KMS-11 (cell line): ENCODE measurements around the gene SNHG17.
"Not testable (repeated sequence)": the region's sequence is repeated elsewhere in the genome, so short reads cannot be mapped to it uniquely, and the experiment has no call there.

Experiments
- H2AFZ ChIP-seq: fragments of 200-600 bp; sonication (generic); 2 replicates; pipeline ENCODE4 v1.6.1; 2016; ENCODE audit warnings: antibody characterized with exemption, mixed run types, low read depth
- H3K27ac ChIP-seq: fragments of 200-600 bp; sonication (generic); 2 replicates; pipeline ENCODE4 v1.6.1; 2016; ENCODE audit warnings: mild to moderate bottlenecking, mixed run types
- H3K27me3 ChIP-seq: fragments of 200-600 bp; sonication (generic); 2 replicates; pipeline ENCODE4 v1.6.1; 2017; ENCODE audit warnings: mild to moderate bottlenecking, low read depth, mixed run types, moderate library complexity; ENCODE audit not compliant: insufficient read depth
- H3K36me3 ChIP-seq: fragments of 200-600 bp; sonication (generic); 2 replicates; pipeline ENCODE4 v1.6.1; 2017; ENCODE audit warnings: mild to moderate bottlenecking, mixed run types; ENCODE audit not compliant: insufficient read depth
- H3K4me1 ChIP-seq: fragments of 200-600 bp; sonication (generic); 2 replicates; pipeline ENCODE4 v1.6.1; 2016; ENCODE audit warnings: mild to moderate bottlenecking, low read depth, mixed run types; ENCODE audit not compliant: poor library complexity, severe bottlenecking
- H3K4me2 ChIP-seq: fragments of 200-600 bp; sonication (generic); 2 replicates; pipeline ENCODE4 v1.7.0; 2016; ENCODE audit warnings: mild to moderate bottlenecking, mixed run types
- H3K4me3 ChIP-seq: fragments of 200-600 bp; sonication (generic); IDR thresholded peaks from 2 replicates; pipeline ENCODE4 v1.6.1; 2017; ENCODE audit warnings: low read depth, low read length, mixed read lengths; ENCODE audit not compliant: insufficient read depth
- H3K79me2 ChIP-seq: fragments of 200-600 bp; sonication (generic); 2 replicates; pipeline ENCODE4 v1.6.1; 2016; ENCODE audit warnings: low read depth, mixed run types; ENCODE audit not compliant: insufficient read depth
- H3K9ac ChIP-seq: fragments of 200-600 bp; sonication (generic); 2 replicates; pipeline ENCODE4 v1.6.1; 2016; ENCODE audit warnings: mild to moderate bottlenecking, mixed run types
- H4K20me1 ChIP-seq: fragments of 200-600 bp; sonication (generic); 2 replicates; pipeline ENCODE4 v1.6.1; 2016; ENCODE audit warnings: mild to moderate bottlenecking, mixed run types; ENCODE audit not compliant: insufficient read depth
- CTCF ChIP-seq: fragments of 200-600 bp; sonication (generic); conservative IDR thresholded peaks from 2 replicates; pipeline ENCODE4 v1.6.1; 2017; ENCODE audit warnings: low read depth, mild to moderate bottlenecking, antibody characterized with exemption, low read length, moderate library complexity, mixed read lengths

Gene SNHG17

GRCh38 chr20:38402089-38402488 lies 33.0 kb downstream of the SNHG17 start:
- H4K20me1 ChIP-seq, result no peaks in the 10 kb centered on the region
- no peak overlapping the region for H3K27ac ChIP-seq
- H3K27me3 ChIP-seq, result no peaks in the 10 kb centered on the region
- TF ChIP-seq CTCF, result no peak
- no peak overlapping the region for H3K9ac ChIP-seq
- no peak overlapping the region for H3K4me3 ChIP-seq
- no peak overlapping the region for H3K4me2 ChIP-seq
- H3K36me3 ChIP-seq, result no peaks in the 10 kb centered on the region
- H3K4me1 ChIP-seq, result no peaks in the 10 kb centered on the region
- H2AFZ ChIP-seq, result no peak overlapping the region
- H3K79me2 ChIP-seq, result no peaks in the 10 kb centered on the region

- H3K9ac ChIP-seq, H4K20me1 ChIP-seq, H3K36me3 ChIP-seq, H3K27ac ChIP-seq, H3K79me2 ChIP-seq, H3K4me2 ChIP-seq, H3K27me3 ChIP-seq, H3K4me3 ChIP-seq, H3K4me1 ChIP-seq, H2AFZ ChIP-seq: not testable (repeated sequence)
Observed at GRCh38 chr20:38395751-38396395, 39.3 kb downstream of the SNHG17 start.

GRCh38 chr20:38395165-38395564 lies 40.0 kb downstream of the SNHG17 start:
- no peaks in the 10 kb centered on the region for H4K20me1 ChIP-seq
- no peaks in the 10 kb centered on the region for H3K27me3 ChIP-seq
- no peaks in the 10 kb centered on the region for H3K4me1 ChIP-seq
- no peaks in the 10 kb centered on the region for H3K36me3 ChIP-seq
- no peak overlapping the region for H2AFZ ChIP-seq
- H3K4me2 ChIP-seq, result no peak overlapping the region
- H3K4me3 ChIP-seq, result no peak overlapping the region
- no peaks in the 10 kb centered on the region for H3K79me2 ChIP-seq
- H3K27ac ChIP-seq, result no peak overlapping the region
- TF ChIP-seq CTCF, result no peak
- no peak overlapping the region for H3K9ac ChIP-seq

GRCh38 chr20:38393259-38393658 lies 41.9 kb downstream of the SNHG17 start:
- Histone ChIP-seq H3K9ac (no peak overlapping the region), H4K20me1 (no peaks in the 10 kb centered on the region), H3K36me3 (no peaks in the 10 kb centered on the region), H3K27ac (no peak overlapping the region), H3K4me3 (no peak overlapping the region), H3K79me2 (no peaks in the 10 kb centered on the region), H2AFZ (no peak overlapping the region), H3K27me3 (no peaks in the 10 kb centered on the region), H3K4me2 (no peak overlapping the region), H3K4me1 (no peaks in the 10 kb centered on the region)
- TF ChIP-seq CTCF, result no peak

GRCh38 chr20:38392356-38392755 lies 42.8 kb downstream of the SNHG17 start:
- H3K27me3 ChIP-seq, result no peaks in the 10 kb centered on the region
- H3K4me3 ChIP-seq, result no peak overlapping the region
- H3K4me1 ChIP-seq, result no peaks in the 10 kb centered on the region
- H3K9ac ChIP-seq, result no peak overlapping the region
- no peak overlapping the region for H3K4me2 ChIP-seq
- H2AFZ ChIP-seq, result peak overlapping the region; percentile 27; the same call in 1 of the 2 replicates
- H3K36me3 ChIP-seq, result no peaks in the 10 kb centered on the region
- no peak overlapping the region for H3K27ac ChIP-seq
- no peak for TF ChIP-seq CTCF
- no peaks in the 10 kb centered on the region for H4K20me1 ChIP-seq
- no peaks in the 10 kb centered on the region for H3K79me2 ChIP-seq
